HG03575 (cell line): Measurements from ENCODE around the gene BDH1.
"Not testable (repeated sequence)": the region's sequence is repeated elsewhere in the genome, so short reads cannot be mapped to it uniquely, and the experiment has no call there.

ENCODE experiments used
- ATAC-seq: cut with Tn5 transposase; IDR thresholded peaks from one replicate; pipeline ENCODE4 v1.9.1; 2021; ENCODE audit not compliant: unreplicated experiment, insufficient number of reproducible peaks, low FRiP score; ENCODE audit errors: extremely low read depth

BDH1 gene

DNA sequence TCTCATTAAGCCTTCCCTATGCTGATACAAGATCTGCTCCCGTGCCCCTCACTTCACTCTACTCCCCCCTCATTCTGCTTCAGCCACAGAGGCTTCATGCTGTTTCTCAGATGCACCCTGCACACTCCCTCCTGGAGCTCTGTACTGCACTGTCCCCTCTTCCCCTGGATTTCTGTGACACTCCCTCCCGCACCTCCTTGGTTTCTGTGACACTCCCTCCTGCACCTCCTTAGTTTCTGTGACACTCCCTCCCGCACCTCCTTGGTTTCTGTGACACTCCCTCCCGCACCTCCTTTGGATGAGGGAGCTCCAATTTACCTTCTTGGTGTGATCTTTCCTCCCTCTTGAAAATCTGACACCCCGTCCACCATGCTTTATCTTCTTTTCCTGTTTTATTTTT, 28.2 kb downstream of the BDH1 start:
- no peak for ATAC-seq

DNA sequence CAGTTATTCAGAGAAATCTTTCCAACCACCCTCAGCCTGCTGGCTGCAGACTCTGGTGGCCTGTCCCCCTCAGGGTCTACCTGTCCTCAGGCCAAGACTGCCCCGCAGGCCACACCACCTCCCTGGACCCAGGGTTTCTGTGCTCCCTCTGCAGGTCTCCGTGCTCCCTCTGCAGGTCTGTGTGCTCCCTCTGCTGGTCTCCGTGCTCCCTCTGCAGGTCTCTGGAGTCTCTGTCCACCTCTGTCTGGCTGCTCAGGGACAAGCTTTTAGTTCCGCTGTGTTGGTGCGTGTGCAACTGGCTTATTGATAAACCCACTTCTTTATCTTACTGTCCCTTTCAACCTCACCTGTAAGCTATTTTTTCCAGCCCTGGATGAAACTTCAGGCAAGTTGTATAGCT, 30.1 kb downstream of the BDH1 start:
- no peak for ATAC-seq

DNA sequence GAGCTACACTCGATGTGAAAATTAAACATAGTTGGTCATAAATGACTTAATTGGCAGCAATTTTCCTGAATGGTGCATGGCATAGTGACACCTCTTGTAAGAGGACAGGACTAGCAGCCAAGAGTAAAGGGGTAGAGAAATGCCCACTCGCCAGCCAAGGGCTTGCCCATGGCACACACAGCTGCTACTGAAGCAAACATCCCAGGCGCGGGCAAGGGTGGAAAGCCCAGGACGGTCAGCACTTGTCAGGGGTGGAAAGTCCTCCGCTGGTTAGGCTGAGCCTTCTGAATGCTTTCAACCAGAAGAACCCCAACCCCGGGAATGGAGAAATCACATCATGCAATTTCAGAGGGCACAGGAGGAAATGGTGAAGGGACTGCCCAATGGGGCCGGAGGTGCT, 31.6 kb downstream of the BDH1 start:
- ATAC-seq = no peak

GRCh38 chr3:197523526-197523925, 32.2 kb downstream of the BDH1 start:
- ATAC-seq = no peak

DNA sequence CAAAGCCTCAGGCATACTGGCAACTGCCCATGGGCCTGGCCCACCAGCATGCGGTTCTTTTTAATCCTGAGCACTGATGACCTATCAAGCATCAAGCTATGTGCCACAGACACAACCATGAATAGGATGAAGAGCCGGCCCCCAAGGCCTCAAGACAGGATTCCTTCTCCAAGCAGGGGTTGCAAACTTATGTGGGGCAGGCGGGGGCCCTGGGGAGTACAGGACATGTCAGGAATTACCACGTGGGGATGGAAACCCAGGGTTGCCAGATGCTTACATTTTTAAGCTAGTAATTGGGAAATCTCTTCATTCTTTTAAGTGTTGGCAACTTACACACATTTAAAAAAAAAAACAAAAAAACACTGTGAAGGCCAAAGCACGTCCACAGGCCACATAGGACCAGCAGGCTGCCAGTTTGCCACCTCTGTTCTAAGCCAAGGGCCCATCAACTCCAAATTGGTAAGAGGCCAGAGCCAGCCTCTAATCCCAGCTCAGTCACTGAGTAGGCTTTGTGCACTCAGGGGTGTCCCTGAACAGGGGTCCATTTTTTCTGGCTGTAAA, 32.8 kb downstream of the BDH1 start:
- no peak for ATAC-seq

GRCh38 chr3:197522183-197522715, 33.5 kb downstream of the BDH1 start:
- ATAC-seq = no peak

DNA sequence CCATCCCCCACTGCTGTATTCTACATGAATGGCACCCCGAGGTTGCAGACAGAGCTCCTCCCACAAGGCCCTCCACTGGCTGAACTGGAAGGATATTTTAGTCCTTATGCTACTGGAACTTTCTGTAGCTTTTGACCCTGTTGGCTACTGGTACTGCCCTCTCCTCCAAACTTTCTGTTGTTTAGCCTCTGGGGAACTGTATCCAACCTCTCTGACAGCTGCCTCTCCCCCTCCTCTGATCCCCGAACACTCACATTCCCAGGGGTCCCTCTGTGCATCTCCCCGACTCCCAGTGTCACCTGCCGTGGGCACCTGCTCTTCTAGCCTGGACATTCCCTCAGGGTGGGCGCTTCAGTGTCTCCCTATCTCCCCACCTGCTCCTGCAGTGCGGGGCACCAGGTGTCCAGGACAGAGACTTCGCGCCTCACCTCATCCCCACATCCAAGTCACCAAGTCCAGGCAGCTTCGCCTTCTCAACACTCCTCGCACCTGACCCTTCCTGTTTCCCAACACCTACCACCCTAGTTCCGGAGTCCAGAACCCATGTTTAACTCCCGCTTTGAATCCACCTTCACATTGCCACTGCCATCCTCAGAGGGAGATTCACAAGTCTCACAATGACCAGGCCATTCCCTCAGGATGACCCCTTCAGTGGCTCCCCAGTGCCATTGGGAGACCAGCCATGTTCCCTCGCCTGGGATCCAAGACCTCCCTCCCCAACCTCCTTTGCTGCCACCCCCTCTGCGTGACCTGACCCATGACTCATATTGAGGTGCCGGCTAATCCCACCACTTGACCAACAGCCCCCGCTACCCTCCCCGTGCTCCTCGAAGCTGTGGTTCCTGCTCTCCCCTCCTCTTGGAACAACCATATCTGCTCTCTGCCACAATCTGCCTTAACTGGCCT, 34.2 kb downstream of the BDH1 start:
- ATAC-seq = no peak

- ATAC-seq = no peak
Observed at GRCh38 chr3:197520311-197521276, 35.2 kb downstream of the BDH1 start.

GRCh38 chr3:197519801-197520211, 36.0 kb downstream of the BDH1 start:
- ATAC-seq = no peak

DNA sequence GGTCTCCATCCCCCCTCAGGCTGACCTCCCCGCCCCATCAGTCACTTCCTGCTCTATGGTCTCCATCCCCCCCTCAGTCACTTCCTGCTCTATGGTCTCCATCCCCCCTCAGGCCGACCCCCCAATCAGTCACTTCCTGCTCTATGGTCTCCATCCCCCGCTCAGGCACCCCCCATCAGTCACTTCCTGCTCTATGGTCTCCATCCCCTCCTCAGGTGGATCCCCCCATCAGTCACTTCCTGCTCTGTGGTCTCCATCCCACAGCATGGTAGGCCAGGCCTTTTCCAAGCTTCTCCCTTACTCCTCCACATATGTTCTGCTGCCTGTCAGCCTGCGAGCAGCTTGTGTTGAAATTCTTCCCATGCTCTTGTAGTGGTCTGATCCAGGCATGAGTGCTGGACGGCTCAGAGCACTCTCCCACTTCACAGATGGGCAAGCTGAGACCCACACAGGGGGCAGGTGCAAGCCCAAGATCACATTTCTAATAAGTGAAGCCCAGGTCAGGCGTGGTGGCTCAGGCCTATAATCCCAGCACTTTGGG, 36.8 kb downstream of the BDH1 start:
- no peak for ATAC-seq

DNA sequence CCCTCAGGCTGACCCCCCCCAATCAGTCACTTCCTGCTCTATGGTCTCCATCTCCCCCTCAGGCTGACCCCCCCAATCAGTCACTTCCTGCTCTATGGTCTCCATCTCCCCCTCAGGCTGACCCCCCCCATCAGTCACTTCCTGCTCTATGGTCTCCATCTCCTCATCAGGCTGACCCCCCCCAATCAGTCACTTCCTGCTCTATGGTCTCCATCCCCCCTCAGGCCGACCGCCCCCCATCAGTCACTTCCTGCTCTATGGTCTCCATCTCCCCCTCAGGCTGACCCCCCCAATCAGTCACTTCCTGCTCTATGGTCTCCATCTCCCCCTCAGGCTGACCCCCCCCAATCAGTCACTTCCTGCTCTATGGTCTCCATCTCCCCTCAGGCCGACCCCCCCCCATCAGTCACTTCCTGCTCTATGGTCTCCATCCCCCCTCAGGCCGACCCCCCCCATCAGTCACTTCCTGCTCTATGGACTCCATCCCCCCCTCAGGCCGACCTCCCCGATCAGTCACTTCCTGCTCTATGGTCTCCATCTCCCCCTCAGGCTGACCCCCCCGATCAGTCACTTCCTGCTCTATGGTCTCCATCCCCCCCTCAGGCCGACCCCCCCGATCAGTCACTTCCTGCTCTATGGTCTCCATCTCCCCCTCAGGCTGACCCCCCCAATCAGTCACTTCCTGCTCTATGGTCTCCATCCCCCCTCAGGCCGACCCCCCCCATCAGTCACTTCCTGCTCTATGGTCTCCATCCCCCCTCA, 37.7 kb downstream of the BDH1 start:
- not testable (repeated sequence) for ATAC-seq

DNA sequence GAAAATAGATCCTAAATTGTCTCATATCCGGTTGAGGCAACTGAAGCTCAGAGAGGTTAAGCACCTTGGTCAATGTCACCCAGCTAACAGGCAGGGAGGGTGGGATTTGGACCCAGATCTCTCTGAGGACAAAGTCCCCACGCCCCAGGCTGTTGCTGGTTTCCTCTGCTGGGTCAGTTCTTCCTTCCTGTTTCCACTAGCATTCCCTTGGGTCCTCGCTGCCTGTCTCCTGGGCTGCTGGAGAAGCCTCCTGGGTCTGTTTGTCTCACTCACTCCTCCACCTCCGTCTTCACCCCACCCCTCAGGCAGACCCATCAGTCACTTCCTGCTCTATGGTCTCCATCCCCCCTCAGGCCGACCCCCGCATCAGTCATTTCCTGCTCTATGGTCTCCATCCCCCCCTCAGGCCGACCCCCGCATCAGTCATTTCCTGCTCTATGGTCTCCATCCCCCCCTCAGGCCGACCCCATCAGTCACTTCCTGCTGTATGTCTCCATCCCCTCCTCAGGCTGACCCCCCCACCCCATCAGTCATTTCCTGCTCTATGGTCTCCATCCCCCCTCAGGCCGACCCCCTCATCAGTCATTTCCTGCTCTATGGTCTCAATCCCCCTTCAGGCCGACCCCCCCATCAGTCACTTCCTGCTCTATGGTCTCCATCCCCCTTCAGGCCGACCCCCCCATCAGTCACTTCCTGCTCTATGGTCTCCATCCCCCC, 38.7 kb downstream of the BDH1 start:
- ATAC-seq = not testable (repeated sequence)

GRCh38 chr3:197516517-197516889, 39.3 kb downstream of the BDH1 start:
- no peak for ATAC-seq

DNA sequence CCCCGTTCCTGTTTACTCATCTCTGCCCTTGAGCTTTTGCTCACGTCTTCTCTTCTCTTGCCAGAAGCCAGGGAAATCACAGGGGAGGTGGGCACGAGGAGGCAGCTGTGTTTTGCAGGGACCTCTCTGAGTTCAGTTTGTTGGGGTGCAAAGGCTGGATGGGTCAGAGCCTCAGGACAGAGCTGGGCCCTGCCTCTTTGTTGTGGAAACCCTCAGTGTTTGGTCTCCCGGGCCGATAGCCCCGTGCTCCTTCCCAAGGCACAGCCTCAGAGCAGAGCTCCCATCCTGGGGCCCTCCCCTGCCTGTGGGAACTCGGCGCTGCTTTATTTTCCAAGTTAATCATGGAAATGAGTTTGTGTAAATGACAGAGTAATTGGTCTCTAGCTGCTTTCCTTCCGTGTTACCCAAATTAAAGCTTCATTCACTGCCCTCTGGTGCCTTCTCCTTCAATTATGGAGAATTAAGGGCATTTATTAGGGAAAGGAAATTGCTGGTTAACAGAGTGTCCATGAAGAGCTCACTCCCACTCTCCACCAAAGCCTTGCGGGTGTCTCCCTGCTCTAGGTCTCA, 40.9 kb downstream of the BDH1 start:
- ATAC-seq = no peak

GRCh38 chr3:197513953-197514785, 41.6 kb downstream of the BDH1 start:
- no peak for ATAC-seq

DNA sequence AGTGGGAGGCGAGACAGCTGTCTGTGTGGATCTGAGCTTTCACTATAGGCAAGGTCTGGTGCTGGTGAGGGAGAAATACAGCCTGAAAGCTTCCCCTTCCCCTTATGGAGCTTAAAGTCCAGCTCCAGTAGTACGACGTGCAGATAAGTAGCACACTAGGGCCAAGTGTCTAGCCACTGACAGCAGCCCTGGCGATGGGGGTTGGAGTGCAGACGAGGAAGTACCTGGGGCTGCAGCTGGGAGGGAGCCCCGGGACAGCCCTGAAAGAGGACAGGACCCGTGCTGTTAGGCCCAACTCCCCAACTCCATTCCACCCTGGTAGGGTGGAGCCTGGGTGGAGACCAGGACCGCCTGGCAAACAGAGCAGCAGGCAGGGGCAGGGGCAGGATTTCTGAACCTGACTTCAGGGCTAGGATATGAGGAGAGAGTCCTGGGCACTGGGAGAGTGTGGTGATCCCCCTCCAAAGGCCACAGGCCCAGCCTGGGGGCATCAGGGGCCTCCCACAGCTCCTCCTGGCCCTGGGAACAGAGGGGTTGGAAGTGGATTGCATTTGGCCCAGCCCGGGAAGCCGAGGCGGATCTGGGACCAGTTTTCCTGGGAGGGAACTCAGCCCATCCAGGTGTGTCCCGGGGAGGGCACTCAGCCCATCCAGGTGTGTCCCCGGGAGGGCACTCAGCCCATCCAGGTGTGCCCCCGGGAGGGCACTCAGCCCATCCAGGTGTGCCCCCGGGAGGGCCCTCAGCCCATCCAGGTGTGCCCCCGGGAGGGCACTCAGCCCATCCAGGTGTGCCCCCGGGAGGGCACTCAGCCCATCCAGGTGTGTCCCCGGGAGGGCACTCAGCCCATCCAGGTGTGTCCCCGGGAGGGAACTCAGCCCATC, 42.8 kb downstream of the BDH1 start:
- no peak for ATAC-seq
